K562 (cell line): Measurements from ENCODE around the gene CPNE1. TPM values are rescaled to one million over a fixed set of nuclear protein-coding genes. Genes with fewer than 3 reads are reported as not detected.

ENCODE experiments used
- BHLHE40 ChIP-seq: IDR thresholded peaks from 2 replicates; pipeline ENCODE4 v1.6.1; 2011; ENCODE audit warnings: low read length, improper control_type of control experiment
- CBFA2T3 ChIP-seq: fragments of 450-650 bp; IDR thresholded peaks from 2 replicates; pipeline ENCODE4 v1.6.1; 2017
- CBX8 ChIP-seq: fragments of 200-600 bp; sonication (generic); IDR thresholded peaks from 2 replicates; pipeline ENCODE4 v1.6.1; 2012; ENCODE audit warnings: borderline replicate concordance, mixed run types, low read depth, mild to moderate bottlenecking, moderate library complexity, mixed read lengths, low read length, control low read depth, inconsistent platforms; ENCODE audit not compliant: poor library complexity, severe bottlenecking; ENCODE audit errors: extremely low read depth
- HNRNPH1 ChIP-seq: fragments of 200-400 bp; formaldehyde crosslinking; optimal IDR thresholded peaks from 2 replicates; pipeline ENCODE3; 2017; ENCODE audit warnings: low read depth, mild to moderate bottlenecking, low read length, moderate library complexity
- HNRNPUL1 ChIP-seq: fragments of 200-400 bp; formaldehyde crosslinking; IDR thresholded peaks from 2 replicates; pipeline ENCODE4 v1.6.1; 2017; ENCODE audit warnings: low read length
- JUNB ChIP-seq: fragments of 450-650 bp; formaldehyde crosslinking; conservative IDR thresholded peaks from 2 replicates; pipeline ENCODE4 v1.4.0; 2020; ENCODE audit warnings: mild to moderate bottlenecking
- KAT8 ChIP-seq: fragments of 450-650 bp; IDR thresholded peaks from 2 replicates; pipeline ENCODE4 v1.6.1; 2016; ENCODE audit warnings: low read depth, mild to moderate bottlenecking
- KLF16 ChIP-seq: IDR thresholded peaks from 2 replicates; pipeline ENCODE4 v1.6.1; 2016; ENCODE audit warnings: antibody characterized with exemption
- LCOR ChIP-seq: sonication (generic); formaldehyde crosslinking; IDR thresholded peaks from 2 replicates; pipeline ENCODE4 v1.8.0; 2022; ENCODE audit warnings: mild to moderate bottlenecking, missing genetic modification reagents
- MECOM ChIP-seq: fragments of 250-450 bp; sonication (Bioruptor Pico); IDR thresholded peaks from 2 replicates; pipeline ENCODE4 v1.8.0; 2022; ENCODE audit warnings: inconsistent platforms
- RBM14 ChIP-seq: fragments of 200-400 bp; formaldehyde crosslinking; IDR thresholded peaks from 2 replicates; pipeline ENCODE4 v1.6.1; 2018; ENCODE audit warnings: low read depth, mild to moderate bottlenecking, low read length, moderate library complexity, borderline replicate concordance; ENCODE audit not compliant: insufficient read depth
- SMARCA5 ChIP-seq: fragments of 450-650 bp; IDR thresholded peaks from 2 replicates; pipeline ENCODE4 v1.6.1; 2016
- ZEB2 ChIP-seq: fragments of 450-650 bp; IDR thresholded peaks from 2 replicates; pipeline ENCODE4 v1.6.1; 2016
- ZFP30 ChIP-seq: fragments of 250-450 bp; sonication (Bioruptor Pico); IDR thresholded peaks from 2 replicates; pipeline ENCODE4 v1.8.0; 2022; ENCODE audit warnings: moderate library complexity, mild to moderate bottlenecking, inconsistent platforms, borderline replicate concordance
- ZNF57 ChIP-seq: fragments of 450-650 bp; formaldehyde crosslinking; IDR thresholded peaks from 2 replicates; pipeline ENCODE4 v1.4.0; 2020; ENCODE audit warnings: mild to moderate bottlenecking, moderate library complexity
- polyA plus RNA-seq, 8 experiments: library from polyadenylated mRNA; depleted of rRNA in 4 of 8; stranded (reverse) in 5 of 8; unstranded in 3 of 8; fragments of >200 nt; fragmentation: Nextera tagmentation in 2 of 8; fragmentation: Illumina TruSeq in 1 of 8; extraction: Ambion mirVana in 2 of 8; extraction: Trizol in 1 of 8; gene quantifications; 2 replicates each; pipeline versions ENCODE4 v1.2.1 to v1.2.3, GENCODE V29; 2011 to 2014; ENCODE audit warnings: inconsistent platforms in 1 of 8, missing spikeins in 1 of 8
- total RNA-seq, 7 experiments: library from RNA; depleted of rRNA in 6 of 7; stranded (reverse); fragments of >200 nt in 6 of 7; fragmentation: Illumina TruSeq in 2 of 7; extraction: Trizol in 2 of 7; gene quantifications; 2 replicates each; pipeline versions ENCODE4 v1.2.1 to v1.2.3, GENCODE V29; 2011 to 2021; ENCODE audit warnings: low replicate concordance in 1 of 7
- TF ChIP-seq, protein P1 (sequence below): fragments of 450-650 bp; IDR thresholded peaks from 2 replicates; pipeline ENCODE4 v1.6.1; 2017; ENCODE audit warnings: antibody characterized with exemption, mild to moderate bottlenecking
- TF ChIP-seq, protein P2 (sequence below): fragments of 450-650 bp; formaldehyde crosslinking; IDR thresholded peaks from 2 replicates; pipeline ENCODE4 v1.4.0; 2022; ENCODE audit warnings: missing genetic modification characterization
- TF ChIP-seq, protein P3 (sequence below): sonication (generic); formaldehyde crosslinking; IDR thresholded peaks from 2 replicates; pipeline ENCODE4 v1.9.0; 2022; ENCODE audit warnings: mild to moderate bottlenecking, missing genetic modification reagents
- TF ChIP-seq, protein P4 (sequence below): sonication (generic); formaldehyde crosslinking; IDR thresholded peaks from 2 replicates; pipeline ENCODE4 v1.8.0; 2022; ENCODE audit warnings: mild to moderate bottlenecking, missing genetic modification reagents
- TF ChIP-seq, protein P5 (sequence below): fragments of 450-650 bp; IDR thresholded peaks from 2 replicates; pipeline ENCODE4 v1.7.0; 2016; ENCODE audit warnings: borderline replicate concordance

CPNE1 gene
- total and polyA plus RNA-seq, 9 of the 15 experiments (the other 6 are each of a cell fraction or from before 2014, with no cell fraction given): 42.1 to 102 (median 56.0) TPM

DNA sequence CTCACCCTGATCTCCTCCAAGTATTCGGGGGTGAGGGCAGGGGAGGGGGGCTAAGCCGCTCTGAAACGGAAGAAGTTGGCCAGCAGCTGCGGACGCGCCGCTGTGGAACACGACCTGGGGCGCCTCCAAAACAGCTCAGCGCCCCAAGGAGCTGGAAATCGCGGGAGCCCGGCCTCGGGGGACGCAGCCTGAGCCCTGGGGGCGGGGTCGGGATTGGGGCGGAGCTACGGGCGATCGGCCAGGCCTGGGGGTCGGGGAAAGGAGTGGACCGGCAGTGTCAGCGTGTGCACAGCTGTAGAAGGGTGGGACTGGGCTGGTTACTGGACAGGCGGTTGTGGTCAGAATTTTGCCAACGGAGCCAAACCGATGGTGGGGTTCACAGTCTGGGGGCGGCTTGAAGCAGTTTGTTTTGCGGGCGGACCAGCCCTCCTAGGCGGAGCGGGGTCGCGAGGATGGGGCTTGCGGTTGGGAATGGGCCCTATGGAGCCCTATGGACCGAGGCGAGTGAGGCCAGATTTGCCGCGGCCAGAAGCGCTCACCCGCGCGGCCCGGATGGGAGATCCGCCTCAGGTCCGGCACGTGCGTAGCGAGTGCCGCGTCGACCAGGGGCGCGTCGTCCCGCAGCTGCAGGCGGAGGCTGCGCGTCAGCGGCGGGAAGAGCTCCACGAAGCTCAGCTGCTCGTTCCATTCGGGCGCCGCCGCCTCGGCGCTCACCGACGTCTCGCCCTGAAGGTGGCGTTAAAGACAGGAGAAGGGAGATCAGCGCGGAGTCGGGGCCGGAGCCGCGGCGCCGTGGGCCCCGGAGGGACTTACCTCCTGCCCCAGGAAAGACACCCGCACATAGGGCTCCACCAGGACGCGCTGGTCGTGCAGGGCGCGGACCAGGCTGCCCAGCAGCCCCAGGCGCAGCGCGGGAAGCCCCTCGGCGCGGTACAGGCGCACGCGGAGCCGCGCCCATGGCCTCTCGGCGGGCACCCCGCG is 63.4 kb downstream of the CPNE1 start (continued):
- TF ChIP-seq, protein P1, sequence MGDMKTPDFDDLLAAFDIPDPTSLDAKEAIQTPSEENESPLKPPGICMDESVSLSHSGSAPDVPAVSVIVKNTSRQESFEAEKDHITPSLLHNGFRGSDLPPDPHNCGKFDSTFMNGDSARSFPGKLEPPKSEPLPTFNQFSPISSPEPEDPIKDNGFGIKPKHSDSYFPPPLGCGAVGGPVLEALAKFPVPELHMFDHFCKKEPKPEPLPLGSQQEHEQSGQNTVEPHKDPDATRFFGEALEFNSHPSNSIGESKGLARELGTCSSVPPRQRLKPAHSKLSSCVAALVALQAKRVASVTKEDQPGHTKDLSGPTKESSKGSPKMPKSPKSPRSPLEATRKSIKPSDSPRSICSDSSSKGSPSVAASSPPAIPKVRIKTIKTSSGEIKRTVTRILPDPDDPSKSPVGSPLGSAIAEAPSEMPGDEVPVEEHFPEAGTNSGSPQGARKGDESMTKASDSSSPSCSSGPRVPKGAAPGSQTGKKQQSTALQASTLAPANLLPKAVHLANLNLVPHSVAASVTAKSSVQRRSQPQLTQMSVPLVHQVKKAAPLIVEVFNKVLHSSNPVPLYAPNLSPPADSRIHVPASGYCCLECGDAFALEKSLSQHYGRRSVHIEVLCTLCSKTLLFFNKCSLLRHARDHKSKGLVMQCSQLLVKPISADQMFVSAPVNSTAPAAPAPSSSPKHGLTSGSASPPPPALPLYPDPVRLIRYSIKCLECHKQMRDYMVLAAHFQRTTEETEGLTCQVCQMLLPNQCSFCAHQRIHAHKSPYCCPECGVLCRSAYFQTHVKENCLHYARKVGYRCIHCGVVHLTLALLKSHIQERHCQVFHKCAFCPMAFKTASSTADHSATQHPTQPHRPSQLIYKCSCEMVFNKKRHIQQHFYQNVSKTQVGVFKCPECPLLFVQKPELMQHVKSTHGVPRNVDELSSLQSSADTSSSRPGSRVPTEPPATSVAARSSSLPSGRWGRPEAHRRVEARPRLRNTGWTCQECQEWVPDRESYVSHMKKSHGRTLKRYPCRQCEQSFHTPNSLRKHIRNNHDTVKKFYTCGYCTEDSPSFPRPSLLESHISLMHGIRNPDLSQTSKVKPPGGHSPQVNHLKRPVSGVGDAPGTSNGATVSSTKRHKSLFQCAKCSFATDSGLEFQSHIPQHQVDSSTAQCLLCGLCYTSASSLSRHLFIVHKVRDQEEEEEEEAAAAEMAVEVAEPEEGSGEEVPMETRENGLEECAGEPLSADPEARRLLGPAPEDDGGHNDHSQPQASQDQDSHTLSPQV: peak; percentile 77
- no peak for TF ChIP-seq HNRNPUL1
- TF ChIP-seq, protein P2, sequence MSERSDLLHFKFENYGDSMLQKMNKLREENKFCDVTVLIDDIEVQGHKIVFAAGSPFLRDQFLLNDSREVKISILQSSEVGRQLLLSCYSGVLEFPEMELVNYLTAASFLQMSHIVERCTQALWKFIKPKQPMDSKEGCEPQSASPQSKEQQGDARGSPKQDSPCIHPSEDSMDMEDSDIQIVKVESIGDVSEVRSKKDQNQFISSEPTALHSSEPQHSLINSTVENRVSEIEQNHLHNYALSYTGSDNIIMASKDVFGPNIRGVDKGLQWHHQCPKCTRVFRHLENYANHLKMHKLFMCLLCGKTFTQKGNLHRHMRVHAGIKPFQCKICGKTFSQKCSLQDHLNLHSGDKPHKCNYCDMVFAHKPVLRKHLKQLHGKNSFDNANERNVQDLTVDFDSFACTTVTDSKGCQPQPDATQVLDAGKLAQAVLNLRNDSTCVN (CRISPR knock-in tag): no peak
- TF ChIP-seq ZEB2: no peak
- no peak for TF ChIP-seq HNRNPH1
- peak; percentile 93 for TF ChIP-seq LCOR (CRISPR knock-in tag)
- 0 out of 2 replicates have a peak, but pooled peaks have one; percentile 11 for TF ChIP-seq CBFA2T3
- no peak for TF ChIP-seq RBM14
- TF ChIP-seq, protein P3, sequence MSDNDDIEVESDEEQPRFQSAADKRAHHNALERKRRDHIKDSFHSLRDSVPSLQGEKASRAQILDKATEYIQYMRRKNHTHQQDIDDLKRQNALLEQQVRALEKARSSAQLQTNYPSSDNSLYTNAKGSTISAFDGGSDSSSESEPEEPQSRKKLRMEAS (CRISPR knock-in tag): peak; percentile 99
- TF ChIP-seq, protein P4, sequence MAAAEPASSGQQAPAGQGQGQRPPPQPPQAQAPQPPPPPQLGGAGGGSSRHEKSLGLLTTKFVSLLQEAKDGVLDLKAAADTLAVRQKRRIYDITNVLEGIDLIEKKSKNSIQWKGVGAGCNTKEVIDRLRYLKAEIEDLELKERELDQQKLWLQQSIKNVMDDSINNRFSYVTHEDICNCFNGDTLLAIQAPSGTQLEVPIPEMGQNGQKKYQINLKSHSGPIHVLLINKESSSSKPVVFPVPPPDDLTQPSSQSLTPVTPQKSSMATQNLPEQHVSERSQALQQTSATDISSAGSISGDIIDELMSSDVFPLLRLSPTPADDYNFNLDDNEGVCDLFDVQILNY (CRISPR knock-in tag): peak; percentile 88; the same call in 1 of the 2 replicates
- no peak for TF ChIP-seq CBX8
- TF ChIP-seq, protein P5, sequence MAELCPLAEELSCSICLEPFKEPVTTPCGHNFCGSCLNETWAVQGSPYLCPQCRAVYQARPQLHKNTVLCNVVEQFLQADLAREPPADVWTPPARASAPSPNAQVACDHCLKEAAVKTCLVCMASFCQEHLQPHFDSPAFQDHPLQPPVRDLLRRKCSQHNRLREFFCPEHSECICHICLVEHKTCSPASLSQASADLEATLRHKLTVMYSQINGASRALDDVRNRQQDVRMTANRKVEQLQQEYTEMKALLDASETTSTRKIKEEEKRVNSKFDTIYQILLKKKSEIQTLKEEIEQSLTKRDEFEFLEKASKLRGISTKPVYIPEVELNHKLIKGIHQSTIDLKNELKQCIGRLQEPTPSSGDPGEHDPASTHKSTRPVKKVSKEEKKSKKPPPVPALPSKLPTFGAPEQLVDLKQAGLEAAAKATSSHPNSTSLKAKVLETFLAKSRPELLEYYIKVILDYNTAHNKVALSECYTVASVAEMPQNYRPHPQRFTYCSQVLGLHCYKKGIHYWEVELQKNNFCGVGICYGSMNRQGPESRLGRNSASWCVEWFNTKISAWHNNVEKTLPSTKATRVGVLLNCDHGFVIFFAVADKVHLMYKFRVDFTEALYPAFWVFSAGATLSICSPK: no peak
- TF ChIP-seq KAT8: no peak
- TF ChIP-seq JUNB (CRISPR knock-in tag): no peak
- no peak for TF ChIP-seq ZNF57
- TF ChIP-seq SMARCA5: no peak
- no peak for TF ChIP-seq MECOM (CRISPR knock-in tag)
- peak; percentile 97 for TF ChIP-seq BHLHE40
- TF ChIP-seq KLF16: no peak
- TF ChIP-seq ZFP30 (CRISPR knock-in tag): no peak
